HG02943 (cell line): Measurements from ENCODE around the gene KICS2.
A peak's percentile ranks its signal among the peaks of the same experiment; 100 is the strongest.

Experiments
- ATAC-seq: cut with Tn5 transposase; IDR thresholded peaks from one replicate; pipeline ENCODE4 v1.9.1; 2021; ENCODE audit warnings: mild to moderate bottlenecking, low read depth, moderate library complexity; ENCODE audit not compliant: unreplicated experiment

Gene KICS2

GRCh38 chr12:64222009-64222765 is at the start of gene KICS2:
Gene KICS2, minus strand, starts transcription at chr12:64222296. Its CDS starts 59 bp downstream, at chr12:64222237.
- peak; percentile 94 for ATAC-seq

GRCh38 chr12:64270411-64270810 is 48.3 kb upstream of the KICS2 start:
- ATAC-seq = no peak

GRCh38 chr12:64269161-64269560 is 47.1 kb upstream of the KICS2 start:
- no peak for ATAC-seq

- no peak for ATAC-seq
These were observed 46.3 kb upstream of the KICS2 start for GRCh38 chr12:64268409-64268808.

GRCh38 chr12:64265839-64266238 is 43.7 kb upstream of the KICS2 start:
- no peak for ATAC-seq

- ATAC-seq = no peak
These were observed 39.7 kb upstream of the KICS2 start for GRCh38 chr12:64261813-64262212.

GRCh38 chr12:64258576-64258975 is 36.5 kb upstream of the KICS2 start:
- no peak for ATAC-seq

- no peak for ATAC-seq
These were observed 34.2 kb upstream of the KICS2 start for GRCh38 chr12:64256166-64256800.

GRCh38 chr12:64255249-64255648 is 33.2 kb upstream of the KICS2 start:
- ATAC-seq = no peak

- ATAC-seq = no peak
These were observed 31.3 kb upstream of the KICS2 start for GRCh38 chr12:64253356-64253755.

- no peak for ATAC-seq
These were observed 30.6 kb upstream of the KICS2 start for GRCh38 chr12:64252681-64253080.

GRCh38 chr12:64243809-64244208 is 21.7 kb upstream of the KICS2 start:
- no peak for ATAC-seq

GRCh38 chr12:64240781-64241180 is 18.7 kb upstream of the KICS2 start:
- ATAC-seq = no peak

- ATAC-seq = no peak
These were observed 15.3 kb upstream of the KICS2 start for GRCh38 chr12:64237382-64237781.

GRCh38 chr12:64236549-64236948 is 14.5 kb upstream of the KICS2 start:
- ATAC-seq = no peak

- no peak for ATAC-seq
These were observed 10.1 kb upstream of the KICS2 start for GRCh38 chr12:64232196-64232595.

GRCh38 chr12:64229796-64230195 is 7.7 kb upstream of the KICS2 start:
- no peak for ATAC-seq

- no peak for ATAC-seq
These were observed 7.1 kb upstream of the KICS2 start for GRCh38 chr12:64229240-64229639.

- ATAC-seq = no peak
These were observed 3.5 kb upstream of the KICS2 start for GRCh38 chr12:64225626-64226025.

- ATAC-seq = peak; percentile 11
These were observed 466 bp downstream of the KICS2 start for GRCh38 chr12:64221651-64222008.

GRCh38 chr12:64220046-64220445 is 2.0 kb downstream of the KICS2 start:
- ATAC-seq = no peak

- no peak for ATAC-seq
These were observed 3.0 kb downstream of the KICS2 start for GRCh38 chr12:64219145-64219544.
